Nephron (organoid): ENCODE data around the gene C22orf39.

Experiments used
- H3K27ac Mint-ChIP-seq, 3 experiments: 2 replicates each; pipeline ENCODE4 v1.8.0; 2020; ENCODE audit warnings: mixed read lengths in 3 of 3, mild to moderate bottlenecking in 2 of 3, moderate library complexity in 1 of 3
- H3K27me3 Mint-ChIP-seq: 2 replicates; pipeline ENCODE4 v1.8.0; 2021; ENCODE audit warnings: low read depth, mild to moderate bottlenecking, moderate library complexity, mixed read lengths
- H3K36me3 Mint-ChIP-seq: 2 replicates; pipeline ENCODE4 v1.8.0; 2020; ENCODE audit warnings: low read depth, mixed read lengths
- H3K4me1 Mint-ChIP-seq: 2 replicates; pipeline ENCODE4 v1.8.0; 2020; ENCODE audit warnings: mixed read lengths
- H3K4me3 Mint-ChIP-seq, 3 experiments: 2 replicates each; pipeline ENCODE4 v1.8.0; 2020; ENCODE audit warnings: mild to moderate bottlenecking in 3 of 3, mixed read lengths in 3 of 3, moderate library complexity in 2 of 3
- H3K9me3 Mint-ChIP-seq: 2 replicates; pipeline ENCODE4 v1.8.0; 2020; ENCODE audit warnings: mixed read lengths
- TF ChIP-seq, protein P1 (sequence below), 3 experiments: fragments of 200-600 bp; sonication (generic); IDR thresholded peaks; one replicate each; pipeline ENCODE4 v1.5.0; 2021; ENCODE audit warnings: antibody characterized with exemption in 3 of 3; ENCODE audit not compliant: unreplicated experiment in 3 of 3

C22orf39 gene

DNA sequence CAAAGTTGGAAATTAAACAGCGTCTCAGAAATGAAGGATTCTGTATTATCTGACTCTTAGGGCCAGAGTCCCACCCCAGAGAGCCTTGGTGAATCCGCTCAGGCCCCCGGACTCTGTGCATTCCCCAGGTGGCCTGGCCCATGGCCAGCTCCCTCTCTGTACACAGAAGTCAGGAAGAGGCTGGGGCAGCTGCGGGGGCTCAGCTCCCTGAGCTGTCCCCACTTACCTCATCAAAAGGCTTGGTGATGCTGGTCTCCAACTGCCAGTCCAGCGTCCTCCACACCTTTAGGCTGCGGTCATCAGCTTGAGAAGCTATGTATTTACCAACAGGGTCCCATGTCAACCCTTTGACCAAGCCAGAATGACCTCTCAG, 51.0 kb downstream of the C22orf39 start:
- Mint-ChIP-seq H3K9me3 (no peaks in the 10 kb centered on the region), H3K36me3 (peaks cover 42% of the 10 kb centered on the region), H3K27me3 (no peaks in the 10 kb centered on the region), H3K27ac (no peak overlapping the region), H3K4me3 (no peak overlapping the region), H3K4me1 (no peaks in the 10 kb centered on the region)
- TF ChIP-seq, protein P1, sequence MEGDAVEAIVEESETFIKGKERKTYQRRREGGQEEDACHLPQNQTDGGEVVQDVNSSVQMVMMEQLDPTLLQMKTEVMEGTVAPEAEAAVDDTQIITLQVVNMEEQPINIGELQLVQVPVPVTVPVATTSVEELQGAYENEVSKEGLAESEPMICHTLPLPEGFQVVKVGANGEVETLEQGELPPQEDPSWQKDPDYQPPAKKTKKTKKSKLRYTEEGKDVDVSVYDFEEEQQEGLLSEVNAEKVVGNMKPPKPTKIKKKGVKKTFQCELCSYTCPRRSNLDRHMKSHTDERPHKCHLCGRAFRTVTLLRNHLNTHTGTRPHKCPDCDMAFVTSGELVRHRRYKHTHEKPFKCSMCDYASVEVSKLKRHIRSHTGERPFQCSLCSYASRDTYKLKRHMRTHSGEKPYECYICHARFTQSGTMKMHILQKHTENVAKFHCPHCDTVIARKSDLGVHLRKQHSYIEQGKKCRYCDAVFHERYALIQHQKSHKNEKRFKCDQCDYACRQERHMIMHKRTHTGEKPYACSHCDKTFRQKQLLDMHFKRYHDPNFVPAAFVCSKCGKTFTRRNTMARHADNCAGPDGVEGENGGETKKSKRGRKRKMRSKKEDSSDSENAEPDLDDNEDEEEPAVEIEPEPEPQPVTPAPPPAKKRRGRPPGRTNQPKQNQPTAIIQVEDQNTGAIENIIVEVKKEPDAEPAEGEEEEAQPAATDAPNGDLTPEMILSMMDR (IDR thresholded peaks at IDR 0.05; ENCODE audit: unreplicated experiment in 3 of 3), result no peak

DNA sequence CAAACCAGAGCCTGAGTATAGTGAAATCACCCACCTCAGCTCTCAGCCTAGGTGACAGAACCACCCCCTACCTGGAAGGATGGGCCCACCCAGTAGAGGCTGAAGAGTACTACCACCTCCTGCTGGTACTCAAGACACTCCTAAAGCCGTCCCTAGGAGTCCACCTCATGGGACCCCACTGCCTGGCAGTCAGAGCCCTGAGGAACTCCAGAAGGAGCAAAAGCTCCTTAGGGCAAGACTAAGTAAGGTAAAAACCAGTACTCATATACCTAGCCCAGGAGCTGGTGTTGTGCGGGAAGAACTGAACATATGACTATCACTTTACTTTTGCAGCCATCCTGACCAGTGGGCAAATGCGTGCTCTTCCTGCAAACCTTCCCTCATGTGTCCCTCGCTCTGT, 52.2 kb downstream of the C22orf39 start:
- Mint-ChIP-seq H3K4me3 (no peak overlapping the region), H3K27ac (no peak overlapping the region), H3K4me1 (no peaks in the 10 kb centered on the region), H3K36me3 (peaks cover 36% of the 10 kb centered on the region), H3K9me3 (no peaks in the 10 kb centered on the region), H3K27me3 (no peaks in the 10 kb centered on the region)
- TF ChIP-seq, protein P1 (IDR thresholded peaks at IDR 0.05; ENCODE audit: unreplicated experiment in 3 of 3), result no peak

DNA sequence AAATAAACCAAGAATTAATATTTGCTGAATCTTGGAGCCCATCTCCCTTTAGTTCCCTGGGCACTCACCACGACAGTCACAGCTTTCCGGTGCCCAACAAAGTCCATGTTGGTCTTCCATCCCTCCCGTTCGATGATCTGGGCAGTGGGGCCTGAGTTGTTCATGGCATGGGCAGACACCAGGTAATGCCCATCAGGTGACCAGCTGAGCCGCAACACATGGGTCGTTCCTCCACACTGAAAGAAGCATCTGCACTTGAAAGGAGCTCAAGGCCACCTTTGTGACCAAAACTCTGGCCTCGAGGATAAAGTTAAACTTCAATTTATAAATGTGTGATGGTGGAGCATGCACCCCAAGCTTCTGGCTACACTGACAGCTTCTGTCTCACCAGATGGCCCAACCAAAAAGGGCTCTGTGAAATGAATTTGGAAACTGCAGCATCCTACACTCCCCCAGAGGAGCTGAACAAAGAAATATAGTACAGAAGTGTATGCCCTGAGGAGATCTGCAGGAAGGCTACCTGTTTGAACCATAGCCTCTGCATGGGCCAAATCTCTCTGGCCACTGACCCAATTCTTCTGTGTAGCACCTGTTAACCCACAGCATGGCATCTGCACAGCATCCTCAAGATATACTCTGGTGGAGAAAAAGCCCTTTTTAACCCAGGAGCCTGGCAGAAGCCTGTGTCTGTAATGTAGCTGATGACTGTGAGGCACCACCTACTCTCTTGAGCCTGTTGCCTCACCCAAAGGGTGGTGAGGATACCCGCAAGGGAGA, 53.0 kb downstream of the C22orf39 start:
- Mint-ChIP-seq H3K27ac (no peak overlapping the region), H3K36me3 (peaks cover 39% of the 10 kb centered on the region), H3K27me3 (no peaks in the 10 kb centered on the region), H3K4me1 (no peaks in the 10 kb centered on the region), H3K4me3 (no peak overlapping the region), H3K9me3 (no peaks in the 10 kb centered on the region)
- TF ChIP-seq, protein P1 (IDR thresholded peaks at IDR 0.05; ENCODE audit: unreplicated experiment in 3 of 3), result no peak

DNA sequence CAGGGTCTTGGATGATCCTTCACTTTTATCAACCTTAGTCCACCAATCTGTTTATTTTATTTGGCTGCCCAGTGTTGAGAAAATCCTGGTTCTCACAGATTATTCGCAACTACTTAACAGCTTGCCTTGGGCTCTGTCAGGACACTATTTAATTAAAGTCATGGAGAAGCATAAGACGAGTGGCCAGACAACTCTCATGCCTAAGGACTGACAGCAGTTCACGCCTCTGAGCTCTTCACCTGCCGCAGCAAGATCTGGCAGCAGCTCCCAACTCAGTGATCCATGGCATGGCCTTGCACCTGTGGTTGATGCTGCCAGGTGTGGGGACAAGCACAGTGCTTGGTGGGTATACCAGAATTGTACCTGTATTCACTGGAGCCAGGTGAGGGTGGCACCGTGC, 53.8 kb downstream of the C22orf39 start:
- H3K9me3 Mint-ChIP-seq, result no peaks in the 10 kb centered on the region
- H3K4me1 Mint-ChIP-seq, result no peaks in the 10 kb centered on the region
- H3K4me3 Mint-ChIP-seq, result no peak overlapping the region
- no peaks in the 10 kb centered on the region for H3K27me3 Mint-ChIP-seq
- TF ChIP-seq, protein P1 (IDR thresholded peaks at IDR 0.05; ENCODE audit: unreplicated experiment in 3 of 3), result no peak
- peaks cover 43% of the 10 kb centered on the region for H3K36me3 Mint-ChIP-seq
- H3K27ac Mint-ChIP-seq, result no peak overlapping the region
